C4-2B (cell line): Measurements from ENCODE around the gene HES5.

Experiments
- ZFX ChIP-seq: fragments of 450-650 bp; IDR thresholded peaks from 2 replicates; pipeline ENCODE4 v1.6.1; 2017
- TF ChIP-seq, protein P1 (sequence below): fragments of 450-650 bp; conservative IDR thresholded peaks from 2 replicates; pipeline ENCODE4 v1.5.1; 2017; ENCODE audit warnings: mild to moderate bottlenecking

DNA sequence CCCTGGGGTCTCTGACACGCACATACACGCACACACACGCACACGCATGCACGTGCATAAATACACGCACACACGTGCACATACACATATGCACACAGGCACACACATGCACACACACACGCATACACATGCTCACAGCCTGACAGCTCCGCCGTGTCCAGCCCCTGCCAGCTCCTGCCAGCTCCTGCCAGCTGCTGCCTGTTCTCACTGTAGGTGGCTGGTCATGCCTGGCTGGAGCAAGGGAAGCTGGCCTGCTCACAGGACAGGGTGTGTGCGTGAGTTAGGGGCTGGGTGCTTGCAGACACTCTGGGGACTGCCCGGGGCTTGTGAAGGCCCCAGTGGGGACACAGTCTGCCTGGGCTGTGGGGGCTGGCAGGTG, 49.1 kb downstream of the HES5 start:
- TF ChIP-seq, protein P1, sequence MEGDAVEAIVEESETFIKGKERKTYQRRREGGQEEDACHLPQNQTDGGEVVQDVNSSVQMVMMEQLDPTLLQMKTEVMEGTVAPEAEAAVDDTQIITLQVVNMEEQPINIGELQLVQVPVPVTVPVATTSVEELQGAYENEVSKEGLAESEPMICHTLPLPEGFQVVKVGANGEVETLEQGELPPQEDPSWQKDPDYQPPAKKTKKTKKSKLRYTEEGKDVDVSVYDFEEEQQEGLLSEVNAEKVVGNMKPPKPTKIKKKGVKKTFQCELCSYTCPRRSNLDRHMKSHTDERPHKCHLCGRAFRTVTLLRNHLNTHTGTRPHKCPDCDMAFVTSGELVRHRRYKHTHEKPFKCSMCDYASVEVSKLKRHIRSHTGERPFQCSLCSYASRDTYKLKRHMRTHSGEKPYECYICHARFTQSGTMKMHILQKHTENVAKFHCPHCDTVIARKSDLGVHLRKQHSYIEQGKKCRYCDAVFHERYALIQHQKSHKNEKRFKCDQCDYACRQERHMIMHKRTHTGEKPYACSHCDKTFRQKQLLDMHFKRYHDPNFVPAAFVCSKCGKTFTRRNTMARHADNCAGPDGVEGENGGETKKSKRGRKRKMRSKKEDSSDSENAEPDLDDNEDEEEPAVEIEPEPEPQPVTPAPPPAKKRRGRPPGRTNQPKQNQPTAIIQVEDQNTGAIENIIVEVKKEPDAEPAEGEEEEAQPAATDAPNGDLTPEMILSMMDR: no peak
- peak; percentile 77; the same call in 1 of the 2 replicates for TF ChIP-seq ZFX
